COR-L47 (cell line): ENCODE measurements around the gene TGFB1I1.

ENCODE experiments used
- DNase-seq: peaks from one replicate; lab custom pipeline; 2025; lab: John Stamatoyannopoulos, UW

TGFB1I1 gene

DNA sequence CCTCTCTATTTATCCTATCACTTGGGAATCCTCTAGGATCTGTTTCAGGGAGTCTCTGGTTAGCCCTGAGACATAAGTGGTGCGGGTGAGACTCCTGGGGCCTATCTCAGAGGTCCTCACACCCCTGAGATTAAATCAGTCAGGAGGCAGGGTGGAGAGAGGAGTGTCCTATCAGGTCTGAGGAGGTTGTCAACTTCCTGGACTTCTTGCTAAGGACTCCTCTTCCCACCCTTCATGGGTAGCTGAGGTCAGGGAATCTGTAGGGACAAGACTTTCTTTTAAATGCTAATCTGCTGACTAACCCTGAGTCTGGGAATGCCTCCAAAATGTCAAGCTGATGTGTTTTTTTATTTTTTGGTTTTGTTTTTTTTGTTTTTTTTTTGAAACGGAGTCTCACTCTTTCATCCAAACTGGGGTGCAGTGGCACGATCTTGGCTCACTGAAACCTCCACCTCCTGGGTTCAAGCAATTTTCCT is 19.3 kb upstream of the TGFB1I1 start:
- no peak for DNase-seq

DNA sequence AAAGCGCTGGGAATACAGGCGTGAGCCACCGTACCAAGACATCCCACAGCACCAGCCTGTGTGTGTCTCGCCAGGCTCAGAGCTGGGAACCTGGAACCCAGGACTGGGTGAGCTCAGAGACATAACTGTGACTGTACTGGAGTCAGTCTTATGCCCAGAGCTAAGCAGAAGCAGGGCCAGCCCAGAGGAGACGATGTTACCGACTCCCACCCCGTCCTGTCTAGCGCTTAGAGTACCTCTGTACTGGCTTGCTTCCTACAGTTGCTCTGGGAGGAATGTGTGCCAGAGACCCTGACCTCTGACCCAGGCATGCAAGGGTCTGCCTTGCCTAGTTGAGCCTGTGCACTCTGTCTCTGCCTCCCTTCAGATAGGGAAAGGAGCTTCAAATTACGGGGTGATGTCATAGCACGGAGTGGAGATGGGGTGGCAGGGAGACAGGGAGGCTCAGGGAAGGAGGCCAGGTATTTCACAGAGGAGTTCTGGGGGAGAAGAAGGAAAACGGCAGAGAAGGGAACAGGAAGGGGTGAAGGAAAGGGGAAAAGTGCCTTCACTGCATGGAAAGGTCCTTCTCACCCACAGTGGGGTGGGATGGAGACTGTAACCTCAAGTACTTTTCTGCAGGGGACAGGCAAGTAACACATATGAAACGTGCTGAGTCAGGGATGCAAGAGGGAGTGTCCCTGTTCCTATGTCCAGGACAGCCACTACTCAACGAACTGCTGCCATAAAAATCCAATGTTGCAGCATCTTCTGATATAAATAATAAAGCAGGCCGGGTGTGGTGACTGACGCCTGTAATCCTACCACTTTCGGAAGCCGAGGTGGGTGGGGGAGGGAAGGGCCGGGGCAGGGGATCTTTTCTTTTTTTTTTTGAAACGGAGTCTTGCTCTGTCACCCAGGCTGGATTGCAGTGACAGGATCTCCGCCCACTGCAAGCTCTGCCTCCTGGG is 18.4 kb upstream of the TGFB1I1 start:
- DNase-seq = no peak

DNA sequence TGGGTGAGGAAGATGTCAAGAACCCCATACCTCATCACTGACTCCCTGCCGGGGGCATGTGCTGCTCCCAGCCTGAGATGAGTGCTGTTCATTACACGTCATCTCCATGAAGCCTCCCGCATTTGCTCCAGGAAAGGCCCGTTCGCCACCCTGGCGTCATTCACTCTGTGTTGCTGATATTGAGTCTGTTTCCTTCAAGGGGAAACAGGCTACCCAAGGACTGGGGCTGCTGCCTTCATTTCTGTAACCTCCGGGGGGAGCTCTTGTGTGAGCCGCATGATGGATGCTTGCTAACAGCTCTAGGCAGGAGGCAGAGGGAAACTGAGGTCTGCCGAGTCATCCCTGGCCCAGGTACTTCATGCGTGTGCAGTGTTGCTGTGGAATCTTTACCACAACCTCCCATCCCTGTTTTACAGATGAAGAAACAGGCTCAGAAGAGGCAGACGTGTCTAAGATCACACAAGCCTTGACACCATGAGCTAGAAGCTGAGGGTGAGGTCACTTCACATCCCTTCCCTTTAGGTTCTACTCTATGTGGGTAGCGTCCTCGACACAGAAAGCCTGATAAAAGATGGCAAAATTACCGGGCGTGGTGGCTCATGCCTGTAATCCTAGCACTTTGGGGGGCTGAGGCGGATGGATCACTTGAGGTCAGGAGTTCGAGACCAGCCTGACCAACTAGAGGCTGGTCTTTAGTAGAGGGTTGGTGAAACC is 16.2 kb upstream of the TGFB1I1 start:
- no peak for DNase-seq

DNA sequence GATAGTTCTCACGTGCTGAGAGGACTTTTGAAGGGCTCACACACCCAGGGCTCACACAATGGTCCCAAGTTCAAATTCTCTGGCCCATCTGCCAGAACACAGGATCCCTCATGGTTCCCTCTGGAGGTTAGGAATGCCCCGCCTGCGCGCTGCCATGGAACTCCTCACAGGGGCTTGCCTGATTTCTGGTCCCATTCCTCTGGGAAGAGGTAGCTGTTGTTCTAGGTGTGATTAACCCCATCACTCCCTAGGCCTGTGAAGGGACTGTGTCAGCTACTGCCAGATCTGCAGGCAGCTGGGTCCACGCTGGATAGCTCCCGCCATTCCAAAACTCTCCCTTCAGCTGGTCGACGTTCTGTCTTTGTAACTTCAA is 15.0 kb upstream of the TGFB1I1 start:
- DNase-seq = no peak

DNA sequence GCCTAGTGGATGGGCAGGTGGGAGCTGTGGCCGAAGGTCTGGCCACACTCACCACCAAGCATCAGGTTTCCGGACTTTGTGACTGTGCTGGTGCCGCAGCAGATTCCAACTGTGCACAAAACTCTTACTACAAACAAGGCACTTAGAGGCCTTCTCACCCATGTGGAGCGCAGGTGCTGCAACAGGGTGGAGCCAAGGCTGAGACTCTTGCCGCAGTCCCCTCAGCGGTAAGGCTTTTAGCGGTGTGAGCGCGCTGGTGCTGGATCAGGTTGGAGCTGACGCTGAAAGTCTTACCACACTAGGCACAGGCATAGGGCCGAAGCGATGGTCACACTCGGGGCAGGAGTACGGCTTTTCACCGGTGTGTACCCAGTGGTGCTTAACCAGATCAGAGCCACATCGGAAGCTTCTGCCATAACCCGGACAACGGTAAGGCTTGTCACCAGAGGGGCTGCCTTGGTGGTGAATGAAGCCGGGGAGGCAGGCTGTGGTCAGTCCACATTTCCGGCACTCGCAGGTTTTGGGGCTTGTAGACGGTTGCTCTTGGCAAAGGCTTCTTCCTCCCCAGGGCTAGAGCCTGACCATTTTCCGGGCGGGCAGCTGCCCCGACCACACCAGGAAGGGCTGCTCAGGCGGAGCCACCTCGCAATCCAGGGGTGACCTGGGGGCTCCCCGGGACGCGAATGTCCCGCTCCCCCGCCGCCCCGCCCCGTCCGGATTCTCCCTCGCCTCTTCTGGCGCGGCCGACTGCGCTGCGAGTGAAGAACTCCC is 13.7 kb upstream of the TGFB1I1 start:
- DNase-seq = peak; percentile 64

DNA sequence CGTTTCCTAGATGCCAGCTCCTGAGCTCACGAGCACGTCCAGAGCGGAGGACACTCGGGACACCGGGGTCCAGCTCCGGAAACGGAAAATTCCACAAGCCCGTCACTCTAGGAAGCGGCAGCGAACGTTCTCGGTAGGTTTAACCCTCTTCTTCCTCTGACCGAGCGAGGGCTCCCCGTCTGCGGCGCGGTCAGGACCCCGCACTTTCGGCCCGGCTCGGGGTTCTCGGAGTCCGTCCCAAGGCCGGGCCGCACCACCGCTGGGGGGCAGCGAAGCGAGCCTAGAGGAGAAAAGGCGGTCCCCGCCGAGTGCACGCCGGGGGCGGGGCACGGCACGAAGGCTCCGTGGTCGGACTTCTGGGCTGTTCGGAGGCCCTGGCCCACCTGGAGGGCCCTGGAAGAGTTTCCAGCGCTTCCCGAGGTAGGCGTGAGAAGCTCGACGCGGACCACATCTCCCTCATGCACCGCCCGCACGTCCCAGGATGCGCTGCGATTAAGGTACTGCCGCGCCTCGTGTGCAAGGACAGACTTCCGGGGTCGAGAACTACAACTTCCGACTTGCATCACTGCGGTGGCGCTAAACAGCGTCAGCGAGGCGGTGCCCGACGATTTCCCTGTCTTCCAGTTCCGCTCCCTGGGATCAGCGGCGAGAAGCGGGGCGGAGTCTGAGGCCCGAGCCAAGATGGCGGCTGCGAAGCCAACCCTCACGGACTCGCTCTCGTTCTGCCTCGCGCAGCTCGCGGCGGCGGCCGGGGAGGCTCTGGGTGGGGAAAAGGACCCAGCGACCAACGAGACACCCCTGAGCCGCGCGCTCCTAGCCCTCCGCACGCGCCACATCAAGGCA is 12.9 kb upstream of the TGFB1I1 start, which contains the start of gene ARMC5:
Gene ARMC5 (plus strand): TSS at position 658 of the 843 bp plus-strand sequence. CDS start 24 bp downstream, at position 682.
- DNase-seq = peak; percentile 98

DNA sequence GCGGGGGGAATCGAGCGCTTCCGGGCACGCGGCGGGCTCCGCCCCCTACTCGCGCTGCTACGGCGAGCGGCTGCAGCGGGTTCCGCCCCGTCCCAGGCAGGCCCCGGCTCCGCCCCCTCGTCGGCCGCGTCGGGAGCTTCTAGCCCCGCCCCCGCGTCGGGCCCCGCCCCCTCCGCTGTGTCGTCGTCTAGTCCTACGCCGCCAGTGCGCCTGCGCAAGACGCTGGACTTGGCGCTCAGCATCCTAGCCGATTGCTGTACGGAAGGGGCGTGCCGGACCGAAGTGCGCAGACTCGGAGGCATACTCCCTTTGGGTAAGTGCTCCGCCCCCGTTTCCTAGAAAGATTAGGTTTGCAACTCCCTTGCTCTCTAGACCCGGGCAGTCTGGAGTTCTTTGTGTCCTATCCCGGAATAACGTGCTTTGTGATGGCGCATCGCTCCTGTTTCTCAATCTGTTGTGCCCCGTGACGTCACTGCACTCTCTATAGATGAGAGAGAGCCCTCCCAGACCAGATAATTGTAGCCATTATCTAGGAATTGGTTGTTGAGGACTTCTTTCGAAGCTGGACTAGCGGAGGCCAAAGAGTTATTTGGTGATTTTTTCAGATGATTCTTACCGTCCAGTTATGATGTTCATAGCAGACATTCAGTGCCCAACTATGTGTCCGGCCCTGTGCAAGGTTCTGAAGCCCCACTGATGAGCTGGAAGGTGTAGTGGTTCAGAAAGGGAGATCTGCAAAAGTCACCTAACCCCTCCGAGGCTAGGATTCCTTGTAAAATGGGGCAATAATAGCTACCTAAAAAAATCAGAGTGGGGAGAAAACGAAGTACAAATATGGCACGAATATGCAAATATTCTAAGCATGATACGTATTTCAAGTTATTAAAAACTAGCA is 12.0 kb upstream of the TGFB1I1 start:
- DNase-seq = peak; percentile 99

DNA sequence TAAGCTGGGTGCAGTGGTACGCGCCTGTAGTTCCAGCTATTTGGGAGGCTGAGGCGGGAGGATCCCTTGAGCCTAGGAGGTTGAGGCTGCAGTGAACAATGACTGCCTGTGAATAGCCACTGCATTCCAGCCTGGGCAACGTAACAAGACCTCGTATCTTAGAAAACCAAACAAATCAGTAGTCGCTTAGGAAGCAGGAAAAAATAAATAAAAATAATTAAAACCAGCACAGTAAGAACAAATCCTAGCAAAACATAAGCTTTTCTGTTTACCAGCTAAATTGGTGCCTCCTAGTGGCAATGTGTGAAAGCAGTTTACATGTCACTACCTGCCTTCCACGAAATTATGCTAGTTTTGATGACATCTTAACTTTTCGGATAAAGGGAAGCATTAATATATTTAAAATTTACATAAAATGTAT is 11.4 kb upstream of the TGFB1I1 start:
- no peak for DNase-seq

DNA sequence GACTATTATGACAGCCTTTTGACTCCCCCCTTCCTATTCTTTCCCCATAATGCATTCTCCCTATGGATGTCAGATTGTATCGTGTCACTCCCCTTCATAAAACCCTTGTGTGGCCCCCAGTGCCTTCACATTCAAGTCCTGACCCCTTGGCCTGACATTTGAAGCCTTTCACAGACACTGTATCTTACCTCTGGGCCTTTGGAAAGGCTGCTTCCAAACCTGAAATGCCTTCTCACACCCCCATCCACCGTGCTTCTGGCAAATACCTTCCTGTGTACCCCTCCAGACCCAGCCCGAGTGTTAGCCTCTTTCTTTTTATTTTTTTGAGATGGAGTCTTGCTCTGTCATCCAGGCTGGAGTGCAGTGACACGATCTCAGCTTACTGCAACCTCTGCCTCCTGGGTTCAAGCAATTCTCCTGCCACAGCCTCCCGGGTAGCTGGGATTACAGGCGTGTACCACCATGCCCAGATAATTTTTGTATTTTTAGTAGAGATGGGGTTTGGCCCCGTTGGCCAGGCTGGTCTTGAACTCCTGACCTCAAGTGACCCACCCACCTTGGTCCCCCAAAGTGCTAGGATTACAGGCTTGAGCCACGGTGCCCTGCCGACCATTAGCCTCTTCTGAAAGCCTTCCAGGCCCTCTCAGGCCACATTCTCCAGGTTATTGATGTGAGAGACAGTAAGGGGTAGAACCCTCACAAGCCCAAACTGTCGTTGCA is 10.6 kb upstream of the TGFB1I1 start:
- DNase-seq = no peak

DNA sequence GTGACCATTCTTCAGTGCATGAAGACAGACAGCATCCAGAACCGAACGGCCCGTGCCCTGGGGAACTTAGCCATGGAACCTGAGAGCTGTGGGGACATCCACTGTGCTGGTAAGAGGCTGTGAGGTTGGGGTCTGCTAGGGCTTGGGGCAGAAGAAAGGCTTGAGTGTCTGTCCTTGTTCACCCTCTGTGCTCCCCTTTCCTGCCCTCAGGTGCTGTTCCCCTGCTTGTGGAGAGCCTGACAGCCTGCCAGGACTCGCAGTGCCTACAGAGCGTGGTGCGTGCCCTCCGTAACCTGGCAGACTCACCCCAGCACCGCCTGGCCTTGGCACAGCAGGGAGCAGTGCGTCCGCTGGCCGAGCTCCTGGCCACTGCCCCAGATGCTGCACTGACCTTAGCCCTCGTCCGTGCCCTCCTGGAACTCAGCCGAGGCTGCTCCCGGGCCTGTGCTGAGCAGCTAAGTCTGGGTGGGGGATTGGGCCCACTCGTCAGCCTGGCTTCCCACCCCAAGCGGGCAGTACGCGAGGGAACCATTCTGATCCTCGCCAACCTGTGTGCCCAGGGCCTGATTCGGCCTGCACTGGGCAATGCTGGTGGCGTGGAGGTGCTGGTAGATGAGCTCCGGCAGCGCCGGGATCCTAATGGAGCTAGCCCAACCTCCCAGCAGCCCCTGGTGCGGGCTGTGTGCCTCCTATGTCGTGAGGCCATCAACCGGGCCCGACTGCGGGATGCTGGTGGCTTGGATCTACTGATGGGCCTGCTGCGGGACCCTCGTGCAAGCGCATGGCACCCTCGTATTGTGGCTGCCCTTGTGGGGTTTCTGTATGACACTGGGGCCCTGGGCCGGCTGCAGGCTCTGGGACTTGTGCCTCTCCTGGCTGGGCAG is 9.8 kb upstream of the TGFB1I1 start:
- DNase-seq = no peak

DNA sequence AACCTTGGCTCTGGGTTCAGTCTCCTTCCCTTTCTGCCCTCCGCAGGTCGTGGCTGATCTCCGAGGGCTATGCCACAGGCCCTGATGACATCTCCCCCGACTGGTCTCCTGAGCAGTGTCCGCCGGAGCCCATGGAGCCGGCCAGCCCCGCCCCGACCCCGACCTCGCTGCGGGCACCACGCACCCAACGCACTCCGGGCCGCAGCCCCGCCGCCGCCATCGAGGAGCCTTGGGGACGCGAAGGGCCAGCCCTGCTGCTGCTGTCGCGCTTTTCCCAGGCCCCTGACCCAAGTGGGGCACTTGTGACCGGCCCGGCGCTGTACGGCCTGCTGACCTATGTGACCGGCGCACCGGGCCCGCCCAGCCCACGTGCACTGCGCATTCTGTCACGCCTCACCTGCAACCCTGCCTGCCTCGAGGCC is 7.6 kb upstream of the TGFB1I1 start:
- no peak for DNase-seq

DNA sequence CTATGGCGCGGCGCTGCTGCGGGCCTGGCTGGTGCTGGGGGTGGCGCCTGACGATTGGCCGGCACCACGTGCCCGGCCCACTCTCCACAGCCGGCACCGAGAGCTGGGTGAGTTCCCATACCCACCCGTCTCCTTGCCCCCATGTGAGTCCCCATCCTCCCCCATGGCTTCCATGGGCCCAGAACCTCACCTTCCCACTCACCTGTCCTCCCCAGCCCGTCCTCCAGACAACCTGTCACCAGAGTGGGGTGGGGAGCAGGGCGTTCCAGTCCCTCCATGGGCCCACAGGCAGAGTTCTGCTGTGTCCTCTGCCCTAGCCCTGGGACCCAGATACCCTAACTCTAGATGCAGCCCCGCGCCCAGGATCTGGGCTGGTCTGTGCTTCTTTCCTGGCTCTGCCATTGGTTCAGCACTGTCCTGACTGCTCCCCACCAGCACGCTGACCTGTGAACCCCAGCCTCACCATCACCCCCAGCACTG is 7.1 kb upstream of the TGFB1I1 start:
- no peak for DNase-seq

DNA sequence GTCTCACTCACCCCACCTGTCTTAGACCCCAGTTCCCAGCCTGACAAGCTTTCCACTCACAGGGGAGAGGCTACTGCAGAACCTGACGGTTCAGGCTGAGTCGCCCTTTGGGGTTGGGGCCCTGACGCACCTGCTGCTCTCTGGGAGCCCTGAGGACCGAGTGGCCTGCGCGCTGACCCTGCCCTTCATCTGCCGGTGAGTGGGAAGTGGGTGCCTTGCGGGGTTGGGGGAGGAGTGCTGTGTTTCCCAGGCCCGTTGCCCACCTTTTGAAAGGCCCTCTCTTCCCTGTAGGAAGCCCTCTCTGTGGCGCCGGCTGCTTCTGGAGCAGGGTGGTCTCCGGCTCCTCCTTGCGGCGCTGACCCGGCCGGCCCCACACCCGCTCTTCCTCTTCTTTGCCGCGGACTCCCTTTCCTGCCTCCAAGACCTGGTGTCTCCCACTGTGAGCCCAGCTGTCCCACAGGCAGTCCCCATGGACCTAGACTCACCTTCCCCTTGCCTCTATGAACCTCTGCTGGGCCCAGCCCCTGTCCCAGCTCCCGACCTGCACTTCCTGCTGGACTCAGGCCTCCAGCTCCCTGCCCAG is 6.1 kb upstream of the TGFB1I1 start:
- DNase-seq = no peak

DNA sequence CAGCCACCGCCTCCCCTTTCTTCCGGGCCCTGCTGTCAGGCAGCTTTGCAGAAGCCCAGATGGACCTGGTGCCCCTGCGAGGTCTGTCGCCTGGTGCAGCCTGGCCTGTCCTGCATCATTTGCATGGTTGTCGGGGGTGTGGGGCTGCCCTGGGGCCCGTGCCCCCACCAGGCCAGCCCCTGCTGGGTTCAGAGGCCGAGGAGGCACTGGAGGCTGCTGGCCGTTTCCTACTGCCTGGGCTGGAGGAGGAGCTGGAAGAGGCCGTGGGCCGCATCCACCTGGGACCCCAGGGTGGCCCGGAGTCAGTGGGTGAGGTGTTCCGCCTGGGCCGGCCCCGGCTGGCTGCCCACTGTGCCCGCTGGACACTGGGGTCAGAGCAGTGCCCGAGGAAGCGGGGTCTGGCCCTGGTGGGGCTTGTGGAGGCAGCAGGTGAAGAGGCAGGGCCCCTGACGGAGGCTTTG is 5.5 kb upstream of the TGFB1I1 start:
- DNase-seq = no peak

DNA sequence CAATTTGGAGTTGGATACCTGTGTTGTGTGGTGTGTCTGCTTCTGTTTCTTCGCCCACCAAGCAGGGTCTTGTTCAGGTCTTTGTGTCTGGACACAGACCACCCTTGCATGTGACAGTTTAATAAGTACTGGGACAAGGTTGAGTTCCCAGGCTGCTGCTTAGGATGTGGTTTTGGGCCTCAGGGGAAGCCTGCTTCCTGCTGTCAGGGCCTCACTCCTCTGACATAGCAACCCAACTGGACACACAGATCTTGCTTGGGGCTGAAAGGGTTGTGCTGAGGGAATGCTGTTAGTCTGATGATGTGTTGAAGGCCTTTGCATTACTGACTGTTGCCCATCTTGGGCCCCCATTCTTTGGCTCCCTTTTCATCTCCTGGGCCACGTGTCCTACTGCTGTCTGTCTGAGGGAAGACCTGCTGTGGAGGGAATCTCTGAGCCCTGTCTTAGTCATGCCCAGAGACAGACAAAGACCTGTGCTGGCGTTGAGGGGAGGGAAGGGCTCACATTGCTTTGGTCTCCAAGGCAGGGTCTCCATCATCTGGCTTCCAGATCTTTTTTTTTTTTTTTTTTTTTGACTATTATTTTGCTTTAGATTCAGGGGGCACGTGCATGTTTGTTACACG is 4.7 kb upstream of the TGFB1I1 start:
- DNase-seq = no peak

DNA sequence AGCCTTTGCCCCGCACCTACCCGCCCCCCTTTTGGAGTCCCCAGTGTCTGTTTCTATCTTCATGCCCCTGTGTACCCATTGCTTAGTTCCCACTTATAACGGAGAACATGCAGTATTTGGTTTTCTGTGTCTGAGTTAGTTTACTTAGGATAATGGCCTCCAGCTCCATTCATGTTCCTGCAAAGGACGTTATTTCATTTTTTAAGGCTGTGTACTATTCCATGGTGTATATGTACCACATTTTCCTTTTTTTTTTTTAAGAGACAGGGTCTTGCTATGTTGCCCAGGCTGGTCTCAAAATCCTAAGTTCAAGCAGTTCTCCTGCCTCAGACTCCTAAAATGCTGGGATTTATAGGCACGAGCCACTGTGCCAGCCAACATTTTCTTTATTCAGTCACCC is 4.1 kb upstream of the TGFB1I1 start:
- no peak for DNase-seq

DNA sequence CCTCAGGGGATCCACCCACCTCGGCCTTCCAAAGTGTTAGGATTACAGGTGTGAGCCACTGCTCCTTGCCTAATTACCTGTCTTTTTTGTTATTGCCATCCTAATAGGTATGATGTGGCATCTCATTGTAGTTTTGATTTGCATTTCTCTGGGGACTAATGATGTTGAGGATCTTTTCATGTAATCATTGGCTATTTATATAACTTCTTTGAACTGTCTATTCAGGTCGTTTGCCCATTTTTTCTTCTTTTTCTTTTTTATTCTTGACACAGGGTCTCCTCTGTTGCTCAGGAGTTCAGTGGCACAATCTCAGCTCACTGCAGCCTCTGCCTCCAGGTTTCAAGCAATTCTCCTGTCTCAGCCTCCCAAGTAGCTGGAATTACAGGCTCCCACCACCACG is 1.3 kb upstream of the TGFB1I1 start:
- DNase-seq = no peak
